WTC11 (cell line): ENCODE data around the gene MBP. TPM values are rescaled to one million over a fixed set of nuclear protein-coding genes. Genes with fewer than 3 reads are reported as not detected.

Experiments
- ATAC-seq: fragments of 200-7000 bp; cut with Tn5 transposase; 2 replicates; pipeline ENCODE4 v1.10.0; 2021; ENCODE audit warnings: mild to moderate bottlenecking, moderate library complexity
- CTCF ChIA-PET: fragments of 300-600 bp; sonication (Branson Sonifier 250); formaldehyde crosslinking; loops from one replicate; lab custom pipeline; 2021; ENCODE audit warnings: antibody characterized with exemption; lab: Charles Lee
- POLR2A ChIA-PET: fragments of 350-600 bp; sonication (Branson Sonifier 250); formaldehyde crosslinking; loops from one replicate; lab custom pipeline; 2021; ENCODE audit warnings: antibody characterized with exemption; lab: Charles Lee
- DNase-seq: peaks from one replicate; pipeline ENCODE4 v3.0.0; 2021; ENCODE audit warnings: low spot score
- H3K27ac Mint-ChIP-seq: 2 replicates; pipeline ENCODE4 v1.8.0; 2021; ENCODE audit warnings: mixed read lengths
- H3K27me3 Mint-ChIP-seq: 2 replicates; pipeline ENCODE4 v1.8.0; 2021; ENCODE audit warnings: low read depth, mild to moderate bottlenecking, moderate library complexity, mixed read lengths
- H3K36me3 Mint-ChIP-seq: 2 replicates; pipeline ENCODE4 v1.8.0; 2021; ENCODE audit warnings: mixed read lengths
- H3K4me1 Mint-ChIP-seq: 2 replicates; pipeline ENCODE4 v1.8.0; 2022; ENCODE audit warnings: mixed read lengths
- H3K4me3 Mint-ChIP-seq: 2 replicates; pipeline ENCODE4 v1.8.0; 2021; ENCODE audit warnings: mild to moderate bottlenecking, moderate library complexity, mixed read lengths
- H3K9me3 Mint-ChIP-seq: 2 replicates; pipeline ENCODE4 v1.8.0; 2021; ENCODE audit warnings: mixed read lengths
- AFF4 ChIP-seq: sonication (generic); formaldehyde crosslinking; IDR thresholded peaks from 2 replicates; pipeline ENCODE4 v1.8.1; 2023; ENCODE audit warnings: mild to moderate bottlenecking, missing genetic modification reagents, borderline replicate concordance
- ARID4B ChIP-seq: sonication (generic); formaldehyde crosslinking; IDR thresholded peaks from 2 replicates; pipeline ENCODE4 v1.8.0; 2023; ENCODE audit warnings: missing genetic modification reagents, mild to moderate bottlenecking, borderline replicate concordance
- ATF3 ChIP-seq: sonication (generic); formaldehyde crosslinking; conservative IDR thresholded peaks from 2 replicates; pipeline ENCODE4 v1.8.1; 2022; ENCODE audit warnings: mild to moderate bottlenecking, missing genetic modification reagents
- CBFB ChIP-seq: sonication (generic); formaldehyde crosslinking; IDR thresholded peaks from 2 replicates; pipeline ENCODE4 v1.8.1; 2022; ENCODE audit warnings: mild to moderate bottlenecking, low read depth, missing genetic modification reagents
- E2F4 ChIP-seq: sonication (generic); formaldehyde crosslinking; IDR thresholded peaks from 2 replicates; pipeline ENCODE4 v1.8.1; 2022; ENCODE audit warnings: low read depth, mild to moderate bottlenecking, moderate library complexity, missing genetic modification reagents, borderline replicate concordance
- ELF4 ChIP-seq: sonication (generic); formaldehyde crosslinking; IDR thresholded peaks from 2 replicates; pipeline ENCODE4 v1.8.1; 2022; ENCODE audit warnings: low read depth, mild to moderate bottlenecking, moderate library complexity, missing genetic modification reagents
- ESRRA ChIP-seq: sonication (generic); formaldehyde crosslinking; IDR thresholded peaks from 2 replicates; pipeline ENCODE4 v1.8.1; 2022; ENCODE audit warnings: mild to moderate bottlenecking, missing genetic modification reagents, borderline replicate concordance
- IRF2 ChIP-seq: sonication (generic); formaldehyde crosslinking; IDR thresholded peaks from 2 replicates; pipeline ENCODE4 v1.8.0; 2022; ENCODE audit warnings: low read depth, missing genetic modification reagents, borderline replicate concordance
- KAT7 ChIP-seq: sonication (generic); formaldehyde crosslinking; IDR thresholded peaks from 2 replicates; pipeline ENCODE4 v1.8.1; 2023; ENCODE audit warnings: missing genetic modification reagents, mild to moderate bottlenecking, borderline replicate concordance
- MAX ChIP-seq: sonication (generic); formaldehyde crosslinking; IDR thresholded peaks from 2 replicates; pipeline ENCODE4 v1.8.0; 2022; ENCODE audit warnings: mild to moderate bottlenecking, missing genetic modification reagents
- MYBL2 ChIP-seq: sonication (generic); formaldehyde crosslinking; IDR thresholded peaks from 2 replicates; pipeline ENCODE4 v1.8.1; 2023; ENCODE audit warnings: mild to moderate bottlenecking, moderate library complexity, missing genetic modification reagents
- NR2C2 ChIP-seq: sonication (generic); formaldehyde crosslinking; IDR thresholded peaks from 2 replicates; pipeline ENCODE4 v1.8.0; 2022; ENCODE audit warnings: mild to moderate bottlenecking, missing genetic modification reagents
- RORB ChIP-seq: fragments of 250-450 bp; sonication (Bioruptor Pico); IDR thresholded peaks from 2 replicates; pipeline ENCODE4 v1.9.0; 2021; ENCODE audit warnings: mild to moderate bottlenecking
- TEAD4 ChIP-seq: sonication (generic); formaldehyde crosslinking; IDR thresholded peaks from 2 replicates; pipeline ENCODE4 v1.8.0; 2022; ENCODE audit warnings: mild to moderate bottlenecking, missing genetic modification reagents
- ZNF121 ChIP-seq: sonication (generic); formaldehyde crosslinking; IDR thresholded peaks from 2 replicates; pipeline ENCODE4 v1.8.0; 2023; ENCODE audit warnings: missing genetic modification reagents
- ZNF138 ChIP-seq: sonication (generic); formaldehyde crosslinking; conservative IDR thresholded peaks from 2 replicates; pipeline ENCODE4 v1.8.1; 2022; ENCODE audit warnings: mild to moderate bottlenecking, moderate library complexity, missing genetic modification reagents
- ZNF396 ChIP-seq: fragments of 250-450 bp; sonication (Bioruptor Pico); IDR thresholded peaks from 2 replicates; pipeline ENCODE4 v1.8.0; 2021; ENCODE audit warnings: mild to moderate bottlenecking, moderate library complexity, borderline replicate concordance
- ZNF532 ChIP-seq: fragments of 250-450 bp; sonication (Bioruptor Pico); IDR thresholded peaks from 2 replicates; pipeline ENCODE4 v1.9.0; 2021; ENCODE audit warnings: mild to moderate bottlenecking, borderline replicate concordance
- ZSCAN18 ChIP-seq: fragments of 250-450 bp; sonication (Bioruptor Pico); IDR thresholded peaks from 2 replicates; pipeline ENCODE4 v2.1.2; 2022; ENCODE audit warnings: mild to moderate bottlenecking, moderate library complexity
- total RNA-seq: library from RNA; stranded (reverse); gene quantifications from 3 replicates; pipeline ENCODE4 v1.2.3, GENCODE V29; 2021

Gene MBP
- total RNA-seq, 1 experiment from 2014 or later = 19.6 TPM

GRCh38 chr18:77078690-77079070, 53.9 kb downstream of the MBP start (continued):
- TF ChIP-seq ARID4B (CRISPR knock-in tag) = no peak

GRCh38 chr18:77077941-77078689, 54.5 kb downstream of the MBP start:
- CTCF ChIA-PET = no interaction called here
- no peak overlapping the region; the same call in 1 of the 2 replicates for H3K27ac Mint-ChIP-seq
- no peak for TF ChIP-seq ELF4 (CRISPR knock-in tag)
- TF ChIP-seq ZNF396 (CRISPR knock-in tag) = no peak
- no peak for TF ChIP-seq MYBL2 (CRISPR knock-in tag)
- no peak for TF ChIP-seq CBFB (CRISPR knock-in tag)
- no peak for TF ChIP-seq MAX (CRISPR knock-in tag)
- TF ChIP-seq IRF2 (CRISPR knock-in tag) = no peak
- TF ChIP-seq RORB (CRISPR knock-in tag) = no peak
- TF ChIP-seq ZNF532 (CRISPR knock-in tag) = no peak
- TF ChIP-seq KAT7 = no peak
- TF ChIP-seq ZSCAN18 = no peak
- no peak for TF ChIP-seq NR2C2 (CRISPR knock-in tag)
- TF ChIP-seq E2F4 (CRISPR knock-in tag) = no peak
- no peak for TF ChIP-seq TEAD4 (CRISPR knock-in tag)
- TF ChIP-seq ESRRA (CRISPR knock-in tag) = no peak
- no peak for TF ChIP-seq AFF4 (CRISPR knock-in tag)
- TF ChIP-seq ZNF138 (CRISPR knock-in tag) = no peak
- TF ChIP-seq ZNF121 (CRISPR knock-in tag) = no peak
- no peak for TF ChIP-seq ATF3 (CRISPR knock-in tag)
- TF ChIP-seq, all 79 proteins: peak for 0
- POLR2A ChIA-PET = no interaction called here
- H3K4me1 Mint-ChIP-seq = peaks cover 20% of the 10 kb centered on the region
- no peaks in the 10 kb centered on the region for H3K36me3 Mint-ChIP-seq
- H3K27me3 Mint-ChIP-seq = no peaks in the 10 kb centered on the region
- no peak for ATAC-seq
- no peak overlapping the region for H3K4me3 Mint-ChIP-seq
- H3K9me3 Mint-ChIP-seq = no peaks in the 10 kb centered on the region
- DNase-seq = no peak
